ENCODE results near the gene NR3C2. TPM values are rescaled to one million over a fixed set of nuclear protein-coding genes. Genes with fewer than 3 reads are reported as not detected.

Gene NR3C2
- total RNA-seq, 2 experiments from 2014 or later, result 2.0 to 5.2 TPM

DNA sequence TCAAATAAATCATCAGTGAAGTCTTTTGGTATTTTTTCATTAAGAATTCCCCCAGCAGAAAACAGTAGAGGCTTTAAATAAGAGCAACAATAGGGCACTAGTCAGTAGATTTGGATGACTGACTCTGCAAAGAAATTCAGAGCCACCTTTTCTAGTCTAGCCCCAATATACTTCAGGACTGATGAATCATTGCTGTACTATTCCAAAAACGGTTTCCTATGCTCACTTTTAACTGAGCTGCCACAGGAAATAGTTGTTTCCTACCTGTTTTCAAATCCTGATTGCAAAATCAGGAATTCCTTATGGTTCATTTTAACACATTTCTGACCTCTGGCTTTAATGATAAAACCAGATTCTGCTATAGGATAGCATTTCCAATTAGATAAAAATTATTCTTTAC is 171.6 kb downstream of the NR3C2 start:
- Histone ChIP-seq H3K36me3 (ENCODE audit: insufficient read depth, low read length) (no peaks in the 10 kb centered on the region), H2AFZ (ENCODE audit: low read length) (no peak overlapping the region), H3K4me1 (ENCODE audit: insufficient read depth, low read length, poor library complexity, severe bottlenecking) (no peaks in the 10 kb centered on the region), H3K9me3 (ENCODE audit: low read length) (no peaks in the 10 kb centered on the region), H4K20me1 (ENCODE audit: insufficient read depth, low read length) (no peaks in the 10 kb centered on the region), H3K79me2 (ENCODE audit: insufficient read depth, low read depth, low read length) (no peaks in the 10 kb centered on the region), H3K27ac (ENCODE audit: low read depth, low read length, poor library complexity, severe bottlenecking) (no peak overlapping the region), H3K4me2 (ENCODE audit: low read length) (no peak overlapping the region), H3K9me2 (ENCODE audit: insufficient read depth, low read length) (no peaks in the 10 kb centered on the region), H3K4me3 (ENCODE audit: low read depth, low read length, poor library complexity, severe bottlenecking) (no peak overlapping the region)
- no TSS peak for BruUV-seq (replicated peaks)
- POLR2A ChIA-PET, result interaction anchor here (0.7 kb wide), 1 partner anchor 9 kb away, joined by 3 read pairs; no protein-coding TSS in a partner anchor
- intact Hi-C loops (cut with micrococcal nuclease; ENCODE audit: unreplicated experiment), result no loop called here
- CTCF ChIA-PET (ENCODE audit: unreplicated experiment), result no interaction called here
- no peak for DNase-seq (ENCODE audit: low spot score)
- no peak for TF ChIP-seq CTCF (conservative IDR thresholded peaks at IDR 0.05; ENCODE audit: low read length)
- TF ChIP-seq EZH2phosphoT487 (IDR thresholded peaks at IDR 0.05; ENCODE audit: borderline replicate concordance, low read depth, low read length), result no peak

DNA sequence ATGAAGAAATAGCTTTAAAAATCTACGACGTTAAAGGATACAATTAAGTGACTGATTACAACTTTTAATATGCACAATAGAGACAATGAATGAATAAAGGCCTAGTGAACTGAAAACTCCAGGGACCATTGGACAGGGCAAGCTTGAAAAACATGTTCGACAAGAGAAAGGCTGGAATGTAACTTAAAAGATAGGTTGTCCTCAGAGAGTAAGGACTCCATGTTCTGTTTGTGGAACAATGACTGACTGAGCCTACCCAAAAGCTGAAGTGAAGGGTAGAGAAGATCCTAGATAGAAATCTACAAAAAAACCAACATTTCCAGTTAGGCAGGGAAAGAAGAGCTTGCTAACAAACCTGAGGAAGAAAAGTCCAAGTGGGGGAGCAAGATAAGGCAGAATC is 173.4 kb downstream of the NR3C2 start:
- no peak overlapping the region for H2AFZ ChIP-seq (ENCODE audit: low read length)
- H3K9me3 ChIP-seq (ENCODE audit: low read length), result no peaks in the 10 kb centered on the region
- H3K79me2 ChIP-seq (ENCODE audit: insufficient read depth, low read depth, low read length), result no peaks in the 10 kb centered on the region
- BruUV-seq (replicated peaks), result no TSS peak
- ChIA-PET CTCF (ENCODE audit: unreplicated experiment) (no interaction called here), POLR2A (no interaction called here)
- no peak overlapping the region for H3K4me2 ChIP-seq (ENCODE audit: low read length)
- H4K20me1 ChIP-seq (ENCODE audit: insufficient read depth, low read length), result no peaks in the 10 kb centered on the region
- H3K4me1 ChIP-seq (ENCODE audit: insufficient read depth, low read length, poor library complexity, severe bottlenecking), result no peaks in the 10 kb centered on the region
- H3K36me3 ChIP-seq (ENCODE audit: insufficient read depth, low read length), result no peaks in the 10 kb centered on the region
- intact Hi-C loops (cut with micrococcal nuclease; ENCODE audit: unreplicated experiment), result no loop called here
- H3K9me2 ChIP-seq (ENCODE audit: insufficient read depth, low read length), result no peaks in the 10 kb centered on the region
- TF ChIP-seq EZH2phosphoT487 (IDR thresholded peaks at IDR 0.05; ENCODE audit: borderline replicate concordance, low read depth, low read length) (no peak), CTCF (conservative IDR thresholded peaks at IDR 0.05; ENCODE audit: low read length) (no peak)
- no peak overlapping the region for H3K4me3 ChIP-seq (ENCODE audit: low read depth, low read length, poor library complexity, severe bottlenecking)
- H3K27ac ChIP-seq (ENCODE audit: low read depth, low read length, poor library complexity, severe bottlenecking), result no peak overlapping the region
- DNase-seq (ENCODE audit: low spot score), result no peak

DNA sequence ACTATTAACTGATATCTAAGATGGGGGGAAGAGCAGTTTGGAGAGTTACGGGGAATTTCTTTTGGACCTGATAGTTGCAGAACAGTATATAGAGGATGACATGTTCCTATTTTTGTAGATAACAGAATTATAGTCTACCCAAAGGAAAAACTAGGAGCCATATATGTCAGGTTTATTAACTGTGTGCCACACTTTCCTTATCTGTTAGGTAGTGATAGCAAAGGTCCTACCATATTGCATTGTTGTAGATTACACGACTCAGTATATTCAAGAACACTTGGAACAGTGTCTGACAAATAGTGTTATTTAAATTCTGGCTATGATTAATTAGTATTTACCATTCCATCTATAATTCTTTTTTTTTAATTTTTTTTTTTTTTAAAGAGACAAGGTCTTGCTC is 175.3 kb downstream of the NR3C2 start:
- Histone ChIP-seq H2AFZ (ENCODE audit: low read length) (no peak overlapping the region), H3K4me1 (ENCODE audit: insufficient read depth, low read length, poor library complexity, severe bottlenecking) (no peaks in the 10 kb centered on the region), H3K9me2 (ENCODE audit: insufficient read depth, low read length) (no peaks in the 10 kb centered on the region), H3K9me3 (ENCODE audit: low read length) (no peaks in the 10 kb centered on the region), H3K36me3 (ENCODE audit: insufficient read depth, low read length) (no peaks in the 10 kb centered on the region), H3K79me2 (ENCODE audit: insufficient read depth, low read depth, low read length) (no peaks in the 10 kb centered on the region), H3K27ac (ENCODE audit: low read depth, low read length, poor library complexity, severe bottlenecking) (no peak overlapping the region), H3K4me3 (ENCODE audit: low read depth, low read length, poor library complexity, severe bottlenecking) (no peak overlapping the region), H3K4me2 (ENCODE audit: low read length) (no peak overlapping the region), H4K20me1 (ENCODE audit: insufficient read depth, low read length) (no peaks in the 10 kb centered on the region)
- DNase-seq (ENCODE audit: low spot score), result no peak
- no TSS peak for BruUV-seq (replicated peaks)
- CTCF ChIA-PET (ENCODE audit: unreplicated experiment), result no interaction called here
- no peak for TF ChIP-seq CTCF (conservative IDR thresholded peaks at IDR 0.05; ENCODE audit: low read length)
- no peak for TF ChIP-seq EZH2phosphoT487 (IDR thresholded peaks at IDR 0.05; ENCODE audit: borderline replicate concordance, low read depth, low read length)
- intact Hi-C loops (cut with micrococcal nuclease; ENCODE audit: unreplicated experiment), result no loop called here
- POLR2A ChIA-PET, result no interaction called here

Measured in OCI-LY7 (cell line).